HEK293 (cell line): Measurements from ENCODE around the gene TSTD2.
A peak's percentile ranks its signal among the peaks of the same experiment; 100 is the strongest.
"Not testable (repeated sequence)": the region's sequence is repeated elsewhere in the genome, so short reads cannot be mapped to it uniquely, and the experiment has no call there.

Source experiments
- CTCF ChIA-PET: fragments of 350-600 bp; formaldehyde crosslinking; extraction: SDS; loops from one replicate; lab custom pipeline; 2021; ENCODE audit warnings: antibody characterized with exemption; lab: Yijun Ruan, JAX
- POLR2A ChIA-PET: fragments of 300-600 bp; formaldehyde crosslinking; extraction: SDS; loops from one replicate; lab custom pipeline; 2020; ENCODE audit warnings: antibody characterized with exemption, inconsistent platforms; lab: Yijun Ruan, JAX
- H3K27ac ChIP-seq: fragments of 200-500 bp; sonication (Bioruptor generic); 2 replicates; pipeline ENCODE4 v1.5.1; 2014; ENCODE audit warnings: low read depth, low read length, control low read depth, inconsistent platforms; ENCODE audit errors: extremely low read depth
- H3K36me3 ChIP-seq, 2 experiments: fragments of 200-500 bp in 1 of 2; sonication (Bioruptor generic) in 1 of 2; 1 replicate in 1 of 2; 2 replicates in 1 of 2; pipeline ENCODE4 v1.5.1; 2014 to 2017; ENCODE audit warnings: inconsistent platforms in 2 of 2, low read length in 2 of 2; ENCODE audit not compliant: control insufficient read depth in 2 of 2, insufficient read depth in 1 of 2
- H3K4me1 ChIP-seq: fragments of 200-500 bp; sonication (Bioruptor generic); 2 replicates; pipeline ENCODE4 v1.5.1; 2014; ENCODE audit warnings: mild to moderate bottlenecking, low read length, inconsistent platforms; ENCODE audit not compliant: control insufficient read depth, insufficient read depth
- H3K4me3 ChIP-seq: 2 replicates; pipeline ENCODE4 v1.5.1; 2011; ENCODE audit warnings: low read depth, mild to moderate bottlenecking, control low read depth, low read length, moderate library complexity
- H3K9me3 ChIP-seq: fragments of 200-500 bp; sonication (Bioruptor generic); 2 replicates; pipeline ENCODE4 v1.5.1; 2014; ENCODE audit warnings: low read depth, low read length, inconsistent platforms; ENCODE audit not compliant: control insufficient read depth, insufficient read depth
- HOXC10 ChIP-seq: sonication (generic); formaldehyde crosslinking; IDR thresholded peaks from 2 replicates; pipeline ENCODE4 v1.8.1; 2023; ENCODE audit warnings: mild to moderate bottlenecking, missing genetic modification reagents
- ZBTB10 ChIP-seq: fragments of 450-650 bp; formaldehyde crosslinking; IDR thresholded peaks from 2 replicates; pipeline ENCODE4 v1.5.1; 2016; ENCODE audit warnings: missing biosample characterization, missing genetic modification characterization
- ZNF132 ChIP-seq: fragments of 450-650 bp; formaldehyde crosslinking; IDR thresholded peaks from 2 replicates; pipeline ENCODE4 v1.5.1; 2017; ENCODE audit warnings: missing biosample characterization, missing genetic modification characterization, borderline replicate concordance
- ZNF140 ChIP-seq: fragments of 450-650 bp; formaldehyde crosslinking; IDR thresholded peaks from 2 replicates; pipeline ENCODE4 v1.5.1; 2016; ENCODE audit warnings: missing biosample characterization, missing genetic modification characterization
- ZNF146 ChIP-seq: fragments of 450-650 bp; formaldehyde crosslinking; IDR thresholded peaks from 2 replicates; pipeline ENCODE4 v1.5.1; 2016; ENCODE audit warnings: missing biosample characterization, missing genetic modification characterization
- ZNF157 ChIP-seq: fragments of 450-650 bp; formaldehyde crosslinking; IDR thresholded peaks from 2 replicates; pipeline ENCODE4 v1.5.1; 2016; ENCODE audit warnings: missing biosample characterization, missing genetic modification characterization
- ZNF18 ChIP-seq: fragments of 450-650 bp; formaldehyde crosslinking; IDR thresholded peaks from 2 replicates; pipeline ENCODE4 v1.5.1; 2016; ENCODE audit warnings: missing biosample characterization, missing genetic modification characterization
- ZNF223 ChIP-seq: fragments of 450-650 bp; formaldehyde crosslinking; IDR thresholded peaks from 2 replicates; pipeline ENCODE4 v1.5.1; 2016; ENCODE audit warnings: missing biosample characterization, missing genetic modification characterization
- ZNF404 ChIP-seq: fragments of 450-650 bp; formaldehyde crosslinking; IDR thresholded peaks from 2 replicates; pipeline ENCODE4 v1.5.1; 2017; ENCODE audit warnings: missing biosample characterization, missing genetic modification characterization
- ZNF423 ChIP-seq: fragments of 450-650 bp; formaldehyde crosslinking; IDR thresholded peaks from 2 replicates; pipeline ENCODE4 v1.5.1; 2016; ENCODE audit warnings: missing biosample characterization, missing genetic modification characterization
- ZNF513 ChIP-seq: fragments of 450-650 bp; IDR thresholded peaks from 2 replicates; pipeline ENCODE4 v1.5.1; 2018; ENCODE audit warnings: missing biosample characterization, missing genetic modification characterization
- ZNF544 ChIP-seq: fragments of 450-650 bp; formaldehyde crosslinking; IDR thresholded peaks from 2 replicates; pipeline ENCODE4 v1.5.0; 2017; ENCODE audit warnings: missing biosample characterization, missing genetic modification characterization
- ZNF664 ChIP-seq: fragments of 450-650 bp; formaldehyde crosslinking; IDR thresholded peaks from 2 replicates; pipeline ENCODE4 v1.5.1; 2016; ENCODE audit warnings: missing biosample characterization, missing genetic modification characterization
- ZSCAN4 ChIP-seq: fragments of 450-650 bp; formaldehyde crosslinking; IDR thresholded peaks from 2 replicates; pipeline ENCODE4 v1.5.1; 2017; ENCODE audit warnings: missing biosample characterization, missing genetic modification characterization

The TSTD2 gene

GRCh38 chr9:97586909-97587308 is 46.3 kb downstream of the TSTD2 start:
- CTCF ChIA-PET, H3K4me3 ChIP-seq, H3K4me1 ChIP-seq, H3K9me3 ChIP-seq, H3K27ac ChIP-seq, POLR2A ChIA-PET, H3K36me3 ChIP-seq: not testable (repeated sequence)
- peak; percentile 51 for TF ChIP-seq ZNF146 (tag by site-specific recombination)

GRCh38 chr9:97584778-97585177 is 48.4 kb downstream of the TSTD2 start:
- H3K4me3 ChIP-seq, CTCF ChIA-PET, POLR2A ChIA-PET: not testable (repeated sequence)

GRCh38 chr9:97581590-97581989 is 51.6 kb downstream of the TSTD2 start:
- CTCF ChIA-PET, H3K4me3 ChIP-seq, POLR2A ChIA-PET, H3K4me1 ChIP-seq, H3K36me3 ChIP-seq, H3K27ac ChIP-seq, H3K9me3 ChIP-seq: not testable (repeated sequence)

More at GRCh38 chr9:97584778-97585177, 48.4 kb downstream of the TSTD2 start:
- not testable (repeated sequence) for H3K36me3 ChIP-seq, H3K9me3 ChIP-seq, H3K4me1 ChIP-seq, H3K27ac ChIP-seq

- no peaks in the 10 kb centered on the region for H3K4me1 ChIP-seq
- ChIA-PET POLR2A (no interaction called here), CTCF (interaction anchor here (0.6 to 5.9 kb wide), 4 partner anchors 12 to 110 kb away, joined by 3 to 29 read pairs (median 3); no protein-coding TSS in a partner anchor)
- H3K9me3 ChIP-seq: no peaks in the 10 kb centered on the region
- TF ChIP-seq ZNF513 (tag by site-specific recombination): no peak
- peaks cover 0 to 10% of the 10 kb centered on the region in 2 experiments; a peak in 1 of 3 replicates for H3K36me3 ChIP-seq
- H3K27ac ChIP-seq: no peak overlapping the region
- no peak overlapping the region for H3K4me3 ChIP-seq
Observed at GRCh38 chr9:97579914-97580313, 53.3 kb downstream of the TSTD2 start.

- H3K27ac ChIP-seq: no peak overlapping the region
- ChIA-PET POLR2A (no interaction called here), CTCF (interaction anchor here (1.3 to 5.9 kb wide), 3 partner anchors 20 to 109 kb away, joined by 3 to 29 read pairs (median 6); no protein-coding TSS in a partner anchor)
- no peak overlapping the region for H3K4me3 ChIP-seq
- TF ChIP-seq ZSCAN4 (tag by site-specific recombination) (no peak), ZNF404 (tag by site-specific recombination) (no peak), ZNF223 (no peak), ZBTB10 (tag by site-specific recombination) (no peak), ZNF544 (tag by site-specific recombination) (no peak), HOXC10 (no peak), ZNF18 (tag by site-specific recombination) (no peak), ZNF423 (tag by site-specific recombination) (no peak), ZNF140 (tag by site-specific recombination) (no peak), ZNF664 (no peak), ZNF132 (tag by site-specific recombination) (no peak), ZNF157 (tag by site-specific recombination) (no peak)
- no peaks in the 10 kb centered on the region for H3K9me3 ChIP-seq
- peaks cover 0 to 11% of the 10 kb centered on the region in 2 experiments; a peak in 1 of 3 replicates for H3K36me3 ChIP-seq
- no peaks in the 10 kb centered on the region for H3K4me1 ChIP-seq
Observed at GRCh38 chr9:97578846-97579245, 54.3 kb downstream of the TSTD2 start.
